D721Med (cell line): ENCODE data around the gene IFT122.

Experiments
- DNase-seq: peaks from one replicate; pipeline ENCODE4 v3.0.0; 2011; ENCODE audit warnings: low spot score; ENCODE audit not compliant: insufficient read length
- FAIRE-seq: peaks from 2 replicates; lab custom pipeline; 2011; peaks lifted over from hg19 to GRCh38; lab: Jason Lieb, UNC
- CTCF ChIP-seq: IDR thresholded peaks from 2 replicates; pipeline ENCODE4 v1.5.1; 2012; ENCODE audit warnings: mild to moderate bottlenecking, control low read depth; ENCODE audit not compliant: insufficient read depth; ENCODE audit errors: missing control alignments

Gene IFT122

GRCh38 chr3:129556890-129557547 is 117.0 kb downstream of the IFT122 start:
- TF ChIP-seq CTCF, result no peak
- no peak for FAIRE-seq

GRCh38 chr3:129557548-129557894 is 117.5 kb downstream of the IFT122 start:
- no peak for FAIRE-seq
- DNase-seq, result no peak
- TF ChIP-seq CTCF, result no peak

More at GRCh38 chr3:129556890-129557547, 117.0 kb downstream of the IFT122 start:
- DNase-seq, result no peak

- DNase-seq, result no peak
- TF ChIP-seq CTCF, result no peak
These were observed 118.2 kb downstream of the IFT122 start for GRCh38 chr3:129558081-129558771.

GRCh38 chr3:129558772-129559564 is 118.9 kb downstream of the IFT122 start:
- FAIRE-seq (no peak), DNase-seq (no peak)
- TF ChIP-seq CTCF, result no peak

More at GRCh38 chr3:129558081-129558771, 118.2 kb downstream of the IFT122 start:
- FAIRE-seq, result no peak

- TF ChIP-seq CTCF, result no peak
- DNase-seq, result no peak
- no peak for FAIRE-seq
These were observed 119.6 kb downstream of the IFT122 start for GRCh38 chr3:129559565-129560079.

GRCh38 chr3:129560269-129560787 is 120.3 kb downstream of the IFT122 start:
- no peak for TF ChIP-seq CTCF
- DNase-seq (no peak), FAIRE-seq (no peak)
